Transverse colon (tissue), 4 donors: ENCODE measurements around the gene EPHA8. TPM values are rescaled to one million over a fixed set of nuclear protein-coding genes. Genes with fewer than 3 reads are reported as not detected.

Source experiments
- DNase-seq: peaks from one replicate; pipeline ENCODE4 v3.0.0-alpha.2; 2019
- H3K27ac ChIP-seq, 4 donors: fragments of 200-600 bp; sonication (generic); 2 replicates each; pipeline ENCODE4 v1.5.1; 2016 to 2018; ENCODE audit warnings: inconsistent platforms in 4 of 4
- H3K27me3 ChIP-seq: fragments of 200-600 bp; sonication (generic); 2 replicates; pipeline ENCODE4 v1.5.1; 2017; ENCODE audit warnings: inconsistent platforms
- H3K36me3 ChIP-seq, 4 donors: fragments of 200-600 bp; sonication (generic); 2 replicates each; pipeline ENCODE4 v1.5.1; 2017 to 2019; ENCODE audit warnings: inconsistent platforms in 4 of 4
- H3K4me1 ChIP-seq, 4 donors: fragments of 200-600 bp; sonication (generic); 2 replicates each; pipeline ENCODE4 v1.5.1; 2017 to 2020; ENCODE audit warnings: inconsistent platforms in 4 of 4
- H3K4me3 ChIP-seq, 4 donors: fragments of 200-600 bp; sonication (generic); 1 replicate in 1 of 4; 2 replicates in 3 of 4; pipeline versions ENCODE4 v1.5.1 to v1.6.1; 2017 to 2019; ENCODE audit warnings: inconsistent platforms in 4 of 4
- H3K9me3 ChIP-seq, 2 donors: fragments of 200-600 bp; sonication (generic); 2 replicates each; pipeline ENCODE4 v1.5.1; 2017 to 2019; ENCODE audit warnings: inconsistent platforms in 2 of 2
- CTCF ChIP-seq, 5 experiments: fragments of 200-600 bp in 3 of 5; fragments of 450-650 bp in 2 of 5; sonication (generic) in 3 of 5; IDR thresholded peaks; 1 replicate in 2 of 5; 2 replicates in 3 of 5; pipeline ENCODE4 v1.5.1; 2016 to 2017; ENCODE audit warnings: antibody characterized with exemption in 5 of 5, inconsistent platforms in 3 of 5, mild to moderate bottlenecking in 2 of 5, moderate library complexity in 1 of 5
- EP300 ChIP-seq: sonication (generic); formaldehyde crosslinking; IDR thresholded peaks from one replicate; pipeline ENCODE4 v1.6.1; 2017; ENCODE audit warnings: antibody characterized with exemption, low read depth
- POLR2A ChIP-seq: fragments of 450-650 bp; IDR thresholded peaks from one replicate; pipeline ENCODE4 v1.6.1; 2016; ENCODE audit warnings: antibody characterized with exemption, mild to moderate bottlenecking, moderate library complexity
- POLR2AphosphoS5 ChIP-seq, 3 donors: sonication (generic); formaldehyde crosslinking; IDR thresholded peaks; one replicate each; pipeline ENCODE4 v1.6.1; 2016; ENCODE audit warnings: antibody characterized with exemption in 3 of 3
- WGBS, 2 donors: methylation state at CpG; one replicate each; pipeline ENCODE4 v1.1.5; 2018; ENCODE audit warnings: low coverage in 1 of 2; 5-methylcytosine and 5-hydroxymethylcytosine counted together
- in situ Hi-C, 4 donors: fragments of 200-750 bp; cut with MboI; loops; one replicate each; pipeline versions ENCODE4 v1.15.0 to v1.15.1; 2017; ENCODE audit warnings: low sequenced_read_pairs in 3 of 4, low pct_ligation_motif_present in 1 of 4, low pct_unique_long_range_greater_than_20kb in 1 of 4
- intact Hi-C: fragments of 100-400 bp; cut with DNase I; formaldehyde crosslinking; loops from one replicate; pipeline ENCODE4 v1.15.1; 2023; ENCODE audit warnings: low total_unique reads
- total RNA-seq, 4 donors: library from RNA; depleted of rRNA; stranded (reverse); fragments of >200 nt; gene quantifications; one replicate each; pipeline ENCODE4 v1.1.0, GENCODE V29; 2016

EPHA8 gene
- total RNA-seq, 4 donors from 2014 or later, result not detected

GRCh38 chr1:22591576-22591975 lies 28.3 kb downstream of the EPHA8 start:
- Histone ChIP-seq H3K9me3 (no peaks in the 10 kb centered on the region), H3K36me3 (no peaks in the 10 kb centered on the region), H3K27me3 (peaks cover 63% of the 10 kb centered on the region), H3K4me1 (no peaks in the 10 kb centered on the region), H3K27ac (no peak overlapping the region), H3K4me3 (no peak overlapping the region)
- TF ChIP-seq EP300 (no peak), POLR2AphosphoS5 (IDR thresholded peaks at IDR 0.05) (no peak), CTCF (IDR thresholded peaks at IDR 0.05) (no peak)
- intact Hi-C loops, result no loop called here
- no peak for DNase-seq
- 69% methylated on average over 8 of the region's 8 CpGs; no CpG with 5 or more reads in 1 of the 2 donors for WGBS, 2 donors
- in situ Hi-C loops, result no loop called here

- no peak overlapping the region for H3K4me3 ChIP-seq
- TF ChIP-seq CTCF (IDR thresholded peaks at IDR 0.05) (no peak), EP300 (no peak), POLR2A (no peak)
- in situ Hi-C loops (no loop called here), intact Hi-C loops (no loop called here)
- 40 to 83% methylated on average over 1 to 9 of the region's 9 CpGs for WGBS, 2 donors
- H3K4me1 ChIP-seq, result no peaks in the 10 kb centered on the region
- no peaks in the 10 kb centered on the region for H3K9me3 ChIP-seq
- H3K27me3 ChIP-seq, result peaks cover 60% of the 10 kb centered on the region
- H3K36me3 ChIP-seq, result no peaks in the 10 kb centered on the region
- DNase-seq, result no peak
- no peak overlapping the region for H3K27ac ChIP-seq
These were observed 28.8 kb downstream of the EPHA8 start for GRCh38 chr1:22592051-22592450.

GRCh38 chr1:22592919-22593790 lies 29.9 kb downstream of the EPHA8 start:
- no peaks in the 10 kb centered on the region for H3K36me3 ChIP-seq
- intact Hi-C loops, result no loop called here
- peaks cover 68% of the 10 kb centered on the region for H3K27me3 ChIP-seq
- DNase-seq, result peak; percentile 11
- WGBS, 2 donors, result 41% methylated on average over 32 of the region's 38 CpGs; no CpG with 5 or more reads in 1 of the 2 donors
- no peaks in the 10 kb centered on the region for H3K9me3 ChIP-seq
- no peak overlapping the region for H3K4me3 ChIP-seq
- H3K27ac ChIP-seq, result no peak overlapping the region
- TF ChIP-seq CTCF (IDR thresholded peaks at IDR 0.05), result no peak
- TF ChIP-seq EP300, result no peak
- TF ChIP-seq POLR2AphosphoS5 (IDR thresholded peaks at IDR 0.05), result no peak
- TF ChIP-seq POLR2A, result no peak
- in situ Hi-C loops, result no loop called here
- H3K4me1 ChIP-seq, result no peaks in the 10 kb centered on the region

- no peak for TF ChIP-seq POLR2A
- no peak for TF ChIP-seq POLR2AphosphoS5 (IDR thresholded peaks at IDR 0.05)
- no peak for TF ChIP-seq EP300
- in situ Hi-C loops, result no loop called here
- Histone ChIP-seq H3K27ac (no peak overlapping the region), H3K36me3 (no peaks in the 10 kb centered on the region), H3K9me3 (no peaks in the 10 kb centered on the region), H3K4me3 (no peak overlapping the region), H3K27me3 (peaks cover 79% of the 10 kb centered on the region), H3K4me1 (no peaks in the 10 kb centered on the region)
- WGBS, 2 donors, result 74% methylated on average over 10 of the region's 10 CpGs; no CpG with 5 or more reads in 1 of the 2 donors
- intact Hi-C loops, result no loop called here
- no peak for DNase-seq
These were observed 31.1 kb downstream of the EPHA8 start for GRCh38 chr1:22594396-22594795.
